ENCODE results near the gene ROR1.
"Not testable (repeated sequence)": the region's sequence is repeated elsewhere in the genome, so short reads cannot be mapped to it uniquely, and the experiment has no call there.

Gene ROR1

GRCh38 chr1:64197076-64197475 lies 423.3 kb downstream of the ROR1 start:
- DNase-seq: no peak

- DNase-seq: no peak
Measured at GRCh38 chr1:64199154-64199553, 425.3 kb downstream of the ROR1 start.

- no peak for DNase-seq
Measured at GRCh38 chr1:64200064-64200463, 426.2 kb downstream of the ROR1 start.

GRCh38 chr1:64203420-64203819 lies 429.6 kb downstream of the ROR1 start, which contains the start of gene UBE2U:
TSS of gene UBE2U (plus strand) at chr1:64203623. CDS start at chr1:64204051, 428 bp downstream.
- no peak for DNase-seq

GRCh38 chr1:64209221-64209620 lies 435.4 kb downstream of the ROR1 start:
- no peak for DNase-seq

GRCh38 chr1:64212031-64212430 lies 438.2 kb downstream of the ROR1 start:
- no peak for DNase-seq

- peak; percentile 23 for DNase-seq
Measured at GRCh38 chr1:64215576-64215975, 441.8 kb downstream of the ROR1 start.

GRCh38 chr1:64220241-64220640 lies 446.4 kb downstream of the ROR1 start:
- DNase-seq: no peak

GRCh38 chr1:64223329-64224151 lies 449.7 kb downstream of the ROR1 start:
- no peak for DNase-seq

- DNase-seq: not testable (repeated sequence)
Measured at GRCh38 chr1:64224236-64224635, 450.4 kb downstream of the ROR1 start.

- DNase-seq: no peak
Measured at GRCh38 chr1:64228167-64228957, 454.5 kb downstream of the ROR1 start.

GRCh38 chr1:64229307-64229706 lies 455.5 kb downstream of the ROR1 start:
- no peak for DNase-seq
